Fibroblast of pulmonary artery (primary cell): ENCODE results near the gene LARGE1.

Experiments used
- DNase-seq: peaks from one replicate; pipeline ENCODE4 v3.0.0-alpha.2; 2010; ENCODE audit warnings: low read depth
- H3K4me3 ChIP-seq: replicated peaks from 2 replicates; pipeline ENCODE4 v1.5.1; 2011; ENCODE audit warnings: low read depth, mild to moderate bottlenecking, control low read depth, low read length, moderate library complexity
- CTCF ChIP-seq: IDR thresholded peaks from 2 replicates; pipeline ENCODE4 v1.5.1; 2011; ENCODE audit warnings: mild to moderate bottlenecking, control low read depth, low read length, inconsistent platforms; ENCODE audit errors: missing control alignments

Gene LARGE1

GRCh38 chr22:33758961-33759360 is 161.3 kb downstream of the LARGE1 start:
- TF ChIP-seq CTCF, result no peak
- DNase-seq, result no peak

GRCh38 chr22:33757802-33758483 is 162.3 kb downstream of the LARGE1 start:
- TF ChIP-seq CTCF, result no peak
- no peak for DNase-seq
- no peak overlapping the region for H3K4me3 ChIP-seq

More at GRCh38 chr22:33758961-33759360, 161.3 kb downstream of the LARGE1 start:
- H3K4me3 ChIP-seq, result no peak overlapping the region

GRCh38 chr22:33757041-33757801 is 163.1 kb downstream of the LARGE1 start:
- H3K4me3 ChIP-seq, result no peak overlapping the region
- DNase-seq, result no peak
- TF ChIP-seq CTCF, result no peak

GRCh38 chr22:33756508-33756949 is 163.7 kb downstream of the LARGE1 start:
- H3K4me3 ChIP-seq, result no peak overlapping the region
- no peak for TF ChIP-seq CTCF
- no peak for DNase-seq

- TF ChIP-seq CTCF, result no peak
- no peak for DNase-seq
- no peak overlapping the region for H3K4me3 ChIP-seq
These were observed 171.6 kb downstream of the LARGE1 start for GRCh38 chr22:33748714-33749113.

GRCh38 chr22:33747576-33748180 is 172.6 kb downstream of the LARGE1 start:
- TF ChIP-seq CTCF, result no peak
- no peak for DNase-seq
- no peak overlapping the region for H3K4me3 ChIP-seq
